Choroid plexus epithelial cell (primary cell): ENCODE measurements around the gene VSTM2B.

Experiments used
- DNase-seq: peaks from one replicate; pipeline ENCODE4 v3.0.0-alpha.2; 2010; ENCODE audit warnings: low read depth
- H3K4me3 ChIP-seq: 2 replicates; pipeline ENCODE4 v1.5.1; 2011; ENCODE audit warnings: low read depth, mild to moderate bottlenecking, control low read depth, low read length, moderate library complexity
- TF ChIP-seq, protein P1 (sequence below): conservative IDR thresholded peaks from 2 replicates; pipeline ENCODE4 v1.5.1; 2011; ENCODE audit warnings: low read depth, mild to moderate bottlenecking, control low read depth, inconsistent platforms, low read length, moderate library complexity

VSTM2B gene

GRCh38 chr19:29515233-29515619 lies 10.6 kb upstream of the VSTM2B start:
- no peak for DNase-seq
- no peak overlapping the region for H3K4me3 ChIP-seq
- TF ChIP-seq, protein P1, sequence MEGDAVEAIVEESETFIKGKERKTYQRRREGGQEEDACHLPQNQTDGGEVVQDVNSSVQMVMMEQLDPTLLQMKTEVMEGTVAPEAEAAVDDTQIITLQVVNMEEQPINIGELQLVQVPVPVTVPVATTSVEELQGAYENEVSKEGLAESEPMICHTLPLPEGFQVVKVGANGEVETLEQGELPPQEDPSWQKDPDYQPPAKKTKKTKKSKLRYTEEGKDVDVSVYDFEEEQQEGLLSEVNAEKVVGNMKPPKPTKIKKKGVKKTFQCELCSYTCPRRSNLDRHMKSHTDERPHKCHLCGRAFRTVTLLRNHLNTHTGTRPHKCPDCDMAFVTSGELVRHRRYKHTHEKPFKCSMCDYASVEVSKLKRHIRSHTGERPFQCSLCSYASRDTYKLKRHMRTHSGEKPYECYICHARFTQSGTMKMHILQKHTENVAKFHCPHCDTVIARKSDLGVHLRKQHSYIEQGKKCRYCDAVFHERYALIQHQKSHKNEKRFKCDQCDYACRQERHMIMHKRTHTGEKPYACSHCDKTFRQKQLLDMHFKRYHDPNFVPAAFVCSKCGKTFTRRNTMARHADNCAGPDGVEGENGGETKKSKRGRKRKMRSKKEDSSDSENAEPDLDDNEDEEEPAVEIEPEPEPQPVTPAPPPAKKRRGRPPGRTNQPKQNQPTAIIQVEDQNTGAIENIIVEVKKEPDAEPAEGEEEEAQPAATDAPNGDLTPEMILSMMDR: no peak

GRCh38 chr19:29515706-29516357 lies 10.0 kb upstream of the VSTM2B start:
- TF ChIP-seq, protein P1: no peak
- no peak overlapping the region for H3K4me3 ChIP-seq
- no peak for DNase-seq

DNA sequence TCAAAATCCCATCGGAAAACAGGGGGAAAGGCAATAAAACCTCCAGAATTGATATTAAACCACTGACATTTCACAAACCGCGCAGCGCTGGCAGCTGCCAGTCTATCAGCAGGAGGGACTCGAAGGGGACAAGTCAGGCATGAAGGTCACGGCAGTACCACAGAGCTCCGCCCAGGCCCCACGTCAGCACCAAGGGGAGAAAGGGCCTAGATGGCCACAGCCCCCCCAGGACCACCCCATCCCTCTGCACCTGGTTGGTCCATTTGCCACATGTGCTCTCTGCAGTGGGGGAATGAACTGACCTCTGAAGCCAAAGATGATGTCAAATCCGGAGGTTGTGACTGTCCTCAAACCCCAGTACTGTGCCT lies 9.5 kb upstream of the VSTM2B start:
- H3K4me3 ChIP-seq: no peak overlapping the region
- TF ChIP-seq, protein P1: no peak
- no peak for DNase-seq

GRCh38 chr19:29516821-29517395 lies 8.9 kb upstream of the VSTM2B start:
- TF ChIP-seq, protein P1: no peak
- DNase-seq: no peak
- no peak overlapping the region for H3K4me3 ChIP-seq

GRCh38 chr19:29517412-29517811 lies 8.4 kb upstream of the VSTM2B start:
- no peak overlapping the region for H3K4me3 ChIP-seq
- TF ChIP-seq, protein P1: no peak
- no peak for DNase-seq

DNA sequence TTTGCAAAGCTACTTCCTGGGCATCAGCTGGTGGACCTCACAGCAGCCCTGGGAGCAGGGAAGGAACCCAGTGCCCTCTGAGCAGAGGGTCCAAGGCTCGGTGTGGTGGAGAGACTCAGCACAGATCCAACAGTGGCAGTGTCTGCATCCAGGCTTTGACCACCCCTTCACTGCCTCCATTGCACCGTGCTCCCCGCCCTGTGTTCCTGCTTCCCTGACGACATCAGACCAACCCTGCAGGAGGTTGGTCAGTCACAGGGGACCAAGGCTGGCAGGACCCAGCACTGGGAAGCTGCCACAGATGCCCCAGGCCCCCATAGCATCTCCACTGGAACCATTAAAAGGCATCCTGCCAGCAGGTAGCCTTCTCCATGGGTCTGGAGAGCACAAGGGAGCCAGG lies 7.8 kb upstream of the VSTM2B start:
- TF ChIP-seq, protein P1: no peak
- DNase-seq: no peak
- no peak overlapping the region for H3K4me3 ChIP-seq

- DNase-seq: no peak
- H3K4me3 ChIP-seq: no peak overlapping the region
- TF ChIP-seq, protein P1: no peak
Measured at GRCh38 chr19:29519146-29519545, 6.6 kb upstream of the VSTM2B start.
